Measurements from ENCODE around the gene C6orf132. TPM values are rescaled to one million over a fixed set of nuclear protein-coding genes. Genes with fewer than 3 reads are reported as not detected.

Gene C6orf132
- 100 to 1,000 TPM; 112 to 150 (median 122) TPM for total RNA-seq

GRCh38 chr6:42142118-42142835 is at the start of gene C6orf132:
Gene C6orf132 (minus strand): TSS chr6:42142620. CDS start chr6:42142444, 176 bp downstream.
- Histone ChIP-seq H3K4me3 (peak within 1 kb of the TSS; percentile 53), H3K4me1 (peaks cover 52% of the 10 kb centered on the region), H3K9me3 (no peaks in the 10 kb centered on the region), H3K27ac (peak within 1 kb of the TSS; percentile 89), H3K36me3 (no peaks in the 10 kb centered on the region), H3K27me3 (no peaks in the 10 kb centered on the region)
- TF ChIP-seq CTCF (IDR thresholded peaks at IDR 0.05) (no peak), POLR2A (IDR thresholded peaks at IDR 0.05) (peak in 1 of 2 donors; percentile 15), EP300 (IDR thresholded peaks at IDR 0.05) (no peak), POLR2AphosphoS5 (IDR thresholded peaks at IDR 0.05) (no peak)
- DNase-seq (ENCODE audit: low spot score in 2 of 2), result peak; percentile 80 to 86
- 3% methylated on average over 13 of the region's 60 CpGs for WGBS

- H3K27me3 ChIP-seq, result no peaks in the 10 kb centered on the region
- H3K27ac ChIP-seq, result no peak overlapping the region
- WGBS, result 73% methylated on average over 5 of the region's 5 CpGs
- peaks cover 7% of the 10 kb centered on the region for H3K4me1 ChIP-seq
- TF ChIP-seq EP300 (IDR thresholded peaks at IDR 0.05) (no peak), POLR2AphosphoS5 (IDR thresholded peaks at IDR 0.05) (no peak), CTCF (IDR thresholded peaks at IDR 0.05) (no peak), POLR2A (IDR thresholded peaks at IDR 0.05) (no peak)
- no peak overlapping the region for H3K4me3 ChIP-seq
- no peak for DNase-seq (ENCODE audit: low spot score in 2 of 2)
- H3K36me3 ChIP-seq, result no peaks in the 10 kb centered on the region
- H3K9me3 ChIP-seq, result no peaks in the 10 kb centered on the region
These were observed 48.2 kb upstream of the C6orf132 start for GRCh38 chr6:42190554-42191183.

- 76% methylated on average over 4 of the region's 6 CpGs for WGBS
- no peak for TF ChIP-seq POLR2AphosphoS5 (IDR thresholded peaks at IDR 0.05)
- TF ChIP-seq CTCF (IDR thresholded peaks at IDR 0.05), result no peak
- no peak for TF ChIP-seq POLR2A (IDR thresholded peaks at IDR 0.05)
- TF ChIP-seq EP300 (IDR thresholded peaks at IDR 0.05), result no peak
- Histone ChIP-seq H3K36me3 (no peaks in the 10 kb centered on the region), H3K9me3 (no peaks in the 10 kb centered on the region), H3K4me3 (no peak overlapping the region), H3K27me3 (no peaks in the 10 kb centered on the region), H3K27ac (no peak overlapping the region), H3K4me1 (peaks cover 2% of the 10 kb centered on the region)
- DNase-seq (ENCODE audit: low spot score in 2 of 2), result no peak
These were observed 46.0 kb upstream of the C6orf132 start for GRCh38 chr6:42188406-42188805.

- Histone ChIP-seq H3K36me3 (no peaks in the 10 kb centered on the region), H3K27ac (no peak overlapping the region), H3K27me3 (no peaks in the 10 kb centered on the region), H3K4me1 (no peaks in the 10 kb centered on the region), H3K4me3 (no peak overlapping the region), H3K9me3 (no peaks in the 10 kb centered on the region)
- TF ChIP-seq CTCF (IDR thresholded peaks at IDR 0.05) (no peak), POLR2A (IDR thresholded peaks at IDR 0.05) (no peak), EP300 (IDR thresholded peaks at IDR 0.05) (no peak), POLR2AphosphoS5 (IDR thresholded peaks at IDR 0.05) (no peak)
- WGBS, result 79% methylated on average over 10 of the region's 10 CpGs
- no peak for DNase-seq (ENCODE audit: low spot score in 2 of 2)
These were observed 43.2 kb upstream of the C6orf132 start for GRCh38 chr6:42185597-42185996.

GRCh38 chr6:42184475-42184874 is 42.1 kb upstream of the C6orf132 start:
- Histone ChIP-seq H3K9me3 (no peaks in the 10 kb centered on the region), H3K27me3 (no peaks in the 10 kb centered on the region), H3K4me3 (no peak overlapping the region), H3K36me3 (no peaks in the 10 kb centered on the region), H3K4me1 (no peaks in the 10 kb centered on the region), H3K27ac (no peak overlapping the region)
- no peak for TF ChIP-seq POLR2AphosphoS5 (IDR thresholded peaks at IDR 0.05)
- no peak for TF ChIP-seq POLR2A (IDR thresholded peaks at IDR 0.05)
- no peak for TF ChIP-seq CTCF (IDR thresholded peaks at IDR 0.05)
- no peak for TF ChIP-seq EP300 (IDR thresholded peaks at IDR 0.05)
- no CpG with 5 or more reads among the region's 4 CpGs for WGBS
- DNase-seq (ENCODE audit: low spot score in 2 of 2), result no peak

Measured in suprapubic skin (tissue), 4 donors.